Measurements from ENCODE around the gene NAB2.

Gene NAB2

GRCh38 chr12:57089271-57090245 lies 644 bp downstream of the NAB2 start:
- TF ChIP-seq CREB1 (IDR thresholded peaks at IDR 0.05; ENCODE audit: low read depth): no peak
- no peak for TF ChIP-seq USF1 (IDR thresholded peaks at IDR 0.05)
- no peak for TF ChIP-seq FOXM1 (IDR thresholded peaks at IDR 0.05; ENCODE audit: borderline replicate concordance, low read depth)
- peak; percentile 97 for TF ChIP-seq EGR1 (IDR thresholded peaks at IDR 0.05)
- no peak; the same call in 1 of the 2 replicates for TF ChIP-seq MAX (IDR thresholded peaks at IDR 0.05)
- TF ChIP-seq TCF12 (IDR thresholded peaks at IDR 0.05; ENCODE audit: low read depth): no peak; the same call in 1 of the 2 replicates
- 0 out of 2 replicates have a peak, but pooled peaks have one; percentile 31 for TF ChIP-seq REST (IDR thresholded peaks at IDR 0.05; ENCODE audit: low read depth)
- TF ChIP-seq TEAD4 (IDR thresholded peaks at IDR 0.05): peak; percentile 44; the same call in 1 of the 2 replicates
- no peak for TF ChIP-seq RAD21 (IDR thresholded peaks at IDR 0.05; ENCODE audit: low read depth)
- no peak for TF ChIP-seq NFIC (IDR thresholded peaks at IDR 0.05)
- TF ChIP-seq CEBPB (IDR thresholded peaks at IDR 0.05): no peak
- TF ChIP-seq YY1 (IDR thresholded peaks at IDR 0.05; ENCODE audit: low read depth): no peak
- no peak for TF ChIP-seq EP300 (IDR thresholded peaks at IDR 0.05; ENCODE audit: borderline replicate concordance)
- TF ChIP-seq TAF1 (IDR thresholded peaks at IDR 0.05; ENCODE audit: low read depth): 0 out of 2 replicates have a peak, but pooled peaks have one; percentile 22
- peak; percentile 71 for TF ChIP-seq ZBTB7A (IDR thresholded peaks at IDR 0.05; ENCODE audit: low read depth)

GRCh38 chr12:57090490-57090889 lies 1.6 kb downstream of the NAB2 start:
- no peak for TF ChIP-seq REST (IDR thresholded peaks at IDR 0.05; ENCODE audit: low read depth)
- TF ChIP-seq CREB1 (IDR thresholded peaks at IDR 0.05; ENCODE audit: low read depth): no peak
- no peak for TF ChIP-seq TAF1 (IDR thresholded peaks at IDR 0.05; ENCODE audit: low read depth)
- TF ChIP-seq MAX (IDR thresholded peaks at IDR 0.05): no peak
- TF ChIP-seq RAD21 (IDR thresholded peaks at IDR 0.05; ENCODE audit: low read depth): no peak
- no peak for TF ChIP-seq TCF12 (IDR thresholded peaks at IDR 0.05; ENCODE audit: low read depth)
- TF ChIP-seq TEAD4 (IDR thresholded peaks at IDR 0.05): no peak
- TF ChIP-seq NFIC (IDR thresholded peaks at IDR 0.05): no peak
- no peak for TF ChIP-seq EP300 (IDR thresholded peaks at IDR 0.05; ENCODE audit: borderline replicate concordance)
- no peak for TF ChIP-seq ZBTB7A (IDR thresholded peaks at IDR 0.05; ENCODE audit: low read depth)
- no peak for TF ChIP-seq USF1 (IDR thresholded peaks at IDR 0.05)
- no peak for TF ChIP-seq YY1 (IDR thresholded peaks at IDR 0.05; ENCODE audit: low read depth)
- no peak for TF ChIP-seq CEBPB (IDR thresholded peaks at IDR 0.05)
- TF ChIP-seq EGR1 (IDR thresholded peaks at IDR 0.05): no peak
- no peak for TF ChIP-seq FOXM1 (IDR thresholded peaks at IDR 0.05; ENCODE audit: borderline replicate concordance, low read depth)

GRCh38 chr12:57090924-57091637 lies 2.2 kb downstream of the NAB2 start:
- no peak for TF ChIP-seq CEBPB (IDR thresholded peaks at IDR 0.05)
- TF ChIP-seq EP300 (IDR thresholded peaks at IDR 0.05; ENCODE audit: borderline replicate concordance): no peak
- no peak for TF ChIP-seq MAX (IDR thresholded peaks at IDR 0.05)
- no peak for TF ChIP-seq TAF1 (IDR thresholded peaks at IDR 0.05; ENCODE audit: low read depth)
- no peak for TF ChIP-seq USF1 (IDR thresholded peaks at IDR 0.05)
- TF ChIP-seq ZBTB7A (IDR thresholded peaks at IDR 0.05; ENCODE audit: low read depth): no peak
- no peak for TF ChIP-seq FOXM1 (IDR thresholded peaks at IDR 0.05; ENCODE audit: borderline replicate concordance, low read depth)
- TF ChIP-seq RAD21 (IDR thresholded peaks at IDR 0.05; ENCODE audit: low read depth): no peak
- TF ChIP-seq TCF12 (IDR thresholded peaks at IDR 0.05; ENCODE audit: low read depth): no peak
- no peak for TF ChIP-seq TEAD4 (IDR thresholded peaks at IDR 0.05)
- TF ChIP-seq NFIC (IDR thresholded peaks at IDR 0.05): no peak
- no peak for TF ChIP-seq REST (IDR thresholded peaks at IDR 0.05; ENCODE audit: low read depth)
- TF ChIP-seq CREB1 (IDR thresholded peaks at IDR 0.05; ENCODE audit: low read depth): no peak

Data from Ishikawa (cell line).